Cardiac fibroblast (primary cell): Measurements from ENCODE around the gene HOXD4.

Experiments used
- DNase-seq, 2 donors: peaks; one replicate each; pipeline versions ENCODE4 v3.0.0 to v3.0.0-alpha.2; 2010; ENCODE audit warnings: low read depth in 2 of 2
- H3K4me3 ChIP-seq, 2 donors: replicated peaks in 1 of 2; 1 replicate in 1 of 2; 2 replicates in 1 of 2; pipeline ENCODE4 v1.5.1; 2011; ENCODE audit warnings: low read depth in 2 of 2, low read length in 2 of 2, mild to moderate bottlenecking in 2 of 2, moderate library complexity in 1 of 2
- TF ChIP-seq, protein P1 (sequence below): IDR thresholded peaks from one replicate; pipeline ENCODE4 v1.5.1; 2011; ENCODE audit warnings: low read depth, mild to moderate bottlenecking, low read length, inconsistent platforms

Gene HOXD4

DNA sequence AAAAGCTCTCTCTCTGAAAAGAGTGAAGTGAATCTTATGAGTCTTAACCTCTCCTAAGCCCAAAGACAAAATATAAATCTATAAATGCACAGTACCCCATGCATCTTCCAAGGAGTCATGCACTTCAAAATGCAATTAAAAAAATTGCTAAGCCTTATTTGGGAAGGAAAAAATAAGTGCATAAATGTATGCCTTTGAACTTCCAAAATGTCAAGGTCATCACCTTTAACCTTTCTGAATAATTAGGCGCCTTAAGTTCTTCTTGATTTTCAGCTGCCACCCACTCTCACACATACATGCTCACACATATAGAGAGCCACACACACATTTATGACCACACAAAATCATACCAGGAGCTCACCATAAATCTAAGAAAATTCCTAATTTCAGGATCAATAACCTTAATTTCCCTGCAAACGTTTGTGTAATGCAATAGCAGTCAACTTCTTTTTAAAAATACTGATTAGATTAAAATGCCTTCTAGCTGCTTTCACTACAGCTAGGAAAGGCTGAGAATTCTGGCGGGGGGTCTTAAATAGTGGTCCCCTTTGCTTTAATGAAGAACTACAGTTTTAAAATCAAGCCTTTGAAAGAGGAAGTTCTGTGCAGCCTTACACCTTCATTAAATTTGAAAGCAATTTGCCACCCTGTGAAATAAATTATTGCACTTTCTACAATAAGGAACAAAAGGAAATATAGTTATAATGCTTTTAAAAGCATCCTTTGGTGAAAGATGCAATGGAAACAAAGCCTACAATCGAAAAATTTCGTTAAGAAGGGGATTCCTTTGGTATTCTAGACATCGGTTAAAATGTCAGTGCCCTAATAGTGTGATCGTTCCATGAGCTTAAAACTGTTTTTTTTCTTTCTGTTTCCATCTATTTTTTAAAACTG, 40.7 kb upstream of the HOXD4 start:
- no peak overlapping the region for H3K4me3 ChIP-seq
- no peak for DNase-seq
- TF ChIP-seq, protein P1, sequence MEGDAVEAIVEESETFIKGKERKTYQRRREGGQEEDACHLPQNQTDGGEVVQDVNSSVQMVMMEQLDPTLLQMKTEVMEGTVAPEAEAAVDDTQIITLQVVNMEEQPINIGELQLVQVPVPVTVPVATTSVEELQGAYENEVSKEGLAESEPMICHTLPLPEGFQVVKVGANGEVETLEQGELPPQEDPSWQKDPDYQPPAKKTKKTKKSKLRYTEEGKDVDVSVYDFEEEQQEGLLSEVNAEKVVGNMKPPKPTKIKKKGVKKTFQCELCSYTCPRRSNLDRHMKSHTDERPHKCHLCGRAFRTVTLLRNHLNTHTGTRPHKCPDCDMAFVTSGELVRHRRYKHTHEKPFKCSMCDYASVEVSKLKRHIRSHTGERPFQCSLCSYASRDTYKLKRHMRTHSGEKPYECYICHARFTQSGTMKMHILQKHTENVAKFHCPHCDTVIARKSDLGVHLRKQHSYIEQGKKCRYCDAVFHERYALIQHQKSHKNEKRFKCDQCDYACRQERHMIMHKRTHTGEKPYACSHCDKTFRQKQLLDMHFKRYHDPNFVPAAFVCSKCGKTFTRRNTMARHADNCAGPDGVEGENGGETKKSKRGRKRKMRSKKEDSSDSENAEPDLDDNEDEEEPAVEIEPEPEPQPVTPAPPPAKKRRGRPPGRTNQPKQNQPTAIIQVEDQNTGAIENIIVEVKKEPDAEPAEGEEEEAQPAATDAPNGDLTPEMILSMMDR = no peak

DNA sequence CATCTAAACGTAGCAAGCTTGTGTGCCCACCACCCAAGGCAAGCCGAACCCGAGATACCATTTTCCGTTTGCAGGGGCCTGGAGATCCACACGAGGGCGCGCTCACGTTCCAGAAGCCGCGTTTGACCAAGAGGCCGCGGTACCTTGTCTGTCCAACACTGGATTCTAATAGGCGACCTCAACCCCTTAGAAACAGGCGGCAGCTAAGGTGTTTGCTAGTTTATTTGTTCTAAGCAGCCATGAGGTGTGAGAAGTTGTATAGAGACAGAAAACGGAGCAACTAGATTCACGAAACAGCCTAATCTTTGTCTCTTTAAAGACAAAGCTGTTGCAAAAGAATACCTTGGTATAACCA, 40.1 kb upstream of the HOXD4 start:
- DNase-seq = peak; percentile 36 to 47
- no peak overlapping the region for H3K4me3 ChIP-seq
- TF ChIP-seq, protein P1 = peak; percentile 57

DNA sequence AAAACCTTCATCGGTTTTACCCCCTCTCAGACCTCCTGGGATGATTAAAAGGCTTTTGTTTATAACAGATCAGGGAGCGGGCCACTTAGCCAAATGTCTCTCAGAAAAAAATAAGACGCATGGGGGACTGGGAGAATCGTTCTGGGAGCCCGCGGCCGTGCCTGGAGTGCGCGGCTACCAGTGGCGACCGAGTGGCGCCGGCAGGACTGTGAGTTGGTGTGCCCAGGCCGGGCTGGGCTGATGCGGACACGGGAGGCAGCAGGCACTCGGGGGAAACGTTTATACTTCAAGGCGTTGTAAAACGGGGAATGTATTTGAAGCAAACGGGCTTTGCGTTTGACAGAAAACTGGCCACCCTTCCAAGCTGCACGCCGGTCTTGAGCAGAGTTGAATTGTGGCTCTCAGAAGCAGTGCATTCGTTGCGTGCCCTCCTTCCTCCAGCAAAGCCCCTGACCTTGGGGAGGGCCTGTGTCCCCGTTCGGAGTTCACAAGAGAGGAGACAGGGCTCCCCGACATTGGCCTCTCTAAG, 39.4 kb upstream of the HOXD4 start:
- H3K4me3 ChIP-seq = no peak overlapping the region
- TF ChIP-seq, protein P1 = no peak
- no peak for DNase-seq

DNA sequence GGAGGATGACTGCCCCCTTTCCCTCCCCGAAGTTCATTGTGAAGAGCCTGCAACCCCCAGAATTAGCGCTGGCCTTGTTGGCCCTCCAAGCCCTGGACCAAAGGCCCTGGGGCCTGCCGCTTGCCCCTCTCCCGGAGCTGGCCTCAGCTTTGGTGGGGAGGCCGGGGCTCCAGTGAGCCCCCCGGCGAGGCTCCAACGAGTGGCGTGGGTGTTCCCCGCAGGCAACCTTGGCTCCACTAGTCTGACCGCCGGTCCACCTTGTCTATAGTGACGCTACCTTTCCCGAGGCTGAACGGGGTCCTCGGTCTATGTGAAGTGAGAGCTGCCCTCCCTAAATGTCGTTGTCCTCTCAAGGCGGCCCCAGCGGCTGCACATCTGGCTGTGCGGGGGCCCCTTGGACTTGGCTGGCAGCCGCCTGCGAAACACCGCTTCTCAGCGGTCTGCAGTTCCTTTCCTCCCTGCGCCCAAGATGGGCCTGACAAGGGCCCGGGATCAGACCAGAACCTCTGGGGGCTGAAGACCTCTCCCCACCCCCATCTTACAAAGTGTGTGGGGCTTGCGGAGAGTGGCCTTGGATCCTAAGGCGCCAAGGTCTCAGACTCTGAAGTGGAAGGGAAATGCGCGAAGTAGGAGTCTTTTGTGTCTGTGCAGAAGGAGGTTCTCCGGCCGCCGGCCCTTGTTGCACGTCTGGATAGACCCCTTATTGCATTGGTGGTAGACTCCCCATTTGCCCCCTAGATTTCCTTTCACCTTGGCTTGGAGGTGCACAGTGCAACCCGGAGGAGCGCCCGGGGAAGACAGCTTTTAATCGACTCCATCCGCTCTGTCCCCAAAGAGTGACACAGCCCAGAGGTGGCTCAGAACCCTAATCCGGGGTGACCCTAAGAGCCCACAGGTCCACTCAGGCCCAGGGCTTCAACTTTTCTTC, 38.7 kb upstream of the HOXD4 start:
- TF ChIP-seq, protein P1 = no peak
- no peak overlapping the region for H3K4me3 ChIP-seq
- no peak for DNase-seq

DNA sequence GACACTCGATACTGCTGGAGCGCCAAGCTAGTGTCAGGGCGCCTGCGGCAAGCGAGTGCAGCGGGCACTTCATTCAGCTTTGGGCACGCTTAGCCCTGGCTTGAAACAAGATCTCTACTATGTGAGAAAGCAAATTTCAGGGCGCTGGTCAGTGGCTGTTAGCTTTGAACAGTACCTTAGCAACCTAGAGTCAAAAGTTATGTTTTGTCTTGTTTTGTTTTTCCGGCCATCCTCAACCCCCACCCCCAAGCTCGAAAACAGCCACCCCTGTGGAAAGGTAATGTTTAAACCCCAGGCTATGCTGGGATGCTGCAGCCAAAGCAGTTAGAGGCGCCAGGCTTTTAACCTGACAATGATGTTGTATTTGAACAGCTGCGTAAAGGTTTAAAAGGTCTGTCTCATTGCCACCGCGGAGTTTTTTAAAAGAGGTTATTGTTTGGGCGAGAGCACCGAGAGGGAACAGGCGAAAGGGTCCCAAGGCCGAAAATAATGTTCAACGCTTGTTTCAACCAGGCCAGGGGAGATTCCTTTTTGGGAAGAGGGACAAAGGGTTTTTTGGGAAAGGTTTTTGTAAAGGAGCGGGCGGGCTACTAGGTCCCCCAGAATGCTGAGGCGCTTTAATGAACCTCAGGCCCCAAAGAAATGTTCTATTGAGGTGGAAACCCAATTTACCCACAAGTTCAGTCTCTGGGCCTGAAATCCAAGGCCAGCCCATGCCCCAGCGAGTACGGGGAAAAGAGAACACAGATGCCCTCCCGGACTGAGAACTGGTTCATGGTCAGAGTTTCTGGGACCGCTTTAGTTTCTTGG, 37.0 kb upstream of the HOXD4 start:
- TF ChIP-seq, protein P1 = no peak
- DNase-seq = no peak
- no peak overlapping the region for H3K4me3 ChIP-seq
